HepG2 (cell line): ENCODE results near the gene C12orf43.

Experiments used
- CBX2 ChIP-seq, 2 experiments: fragments of 200-600 bp in 1 of 2; sonication (generic); formaldehyde crosslinking in 1 of 2; IDR thresholded peaks; 2 replicates each; pipeline versions ENCODE4 v1.7.0 to v1.8.1; 2018 to 2022; ENCODE audit warnings: low read depth in 2 of 2, low read length in 1 of 2, mild to moderate bottlenecking in 1 of 2, missing genetic modification reagents in 1 of 2
- CEBPB ChIP-seq: IDR thresholded peaks from 2 replicates; pipeline ENCODE4 v1.6.1; 2011; ENCODE audit warnings: low read depth, low read length, improper control_type of control experiment, borderline replicate concordance
- EP300 ChIP-seq, 3 experiments: sonication (generic) in 1 of 3; formaldehyde crosslinking in 1 of 3; IDR thresholded peaks; 2 replicates each; pipeline versions ENCODE4 v1.5.1 to v1.6.1; 2011 to 2020; ENCODE audit warnings: low read depth in 2 of 3, low read length in 2 of 3, borderline replicate concordance in 1 of 3, improper control_type of control experiment in 1 of 3, mild to moderate bottlenecking in 1 of 3, missing genetic modification reagents in 1 of 3, moderate library complexity in 1 of 3
- RBM22 ChIP-seq: fragments of 200-400 bp; formaldehyde crosslinking; optimal IDR thresholded peaks from 2 replicates; pipeline ENCODE3; 2017; ENCODE audit warnings: mild to moderate bottlenecking, low read length, moderate library complexity
- SMARCE1 ChIP-seq: fragments of 450-650 bp; IDR thresholded peaks from 2 replicates; pipeline ENCODE4 v1.6.1; 2017; ENCODE audit warnings: borderline replicate concordance
- TARDBP ChIP-seq: sonication (generic); formaldehyde crosslinking; IDR thresholded peaks from 2 replicates; pipeline ENCODE4 v1.8.0; 2022; ENCODE audit warnings: mild to moderate bottlenecking, missing genetic modification reagents
- TF ChIP-seq, protein P1 (sequence below): sonication (generic); formaldehyde crosslinking; IDR thresholded peaks from 2 replicates; pipeline ENCODE4 v1.5.0; 2020; ENCODE audit warnings: mild to moderate bottlenecking, missing genetic modification reagents, moderate library complexity
- TF ChIP-seq, protein P2 (sequence below): sonication (generic); formaldehyde crosslinking; conservative IDR thresholded peaks from 2 replicates; pipeline ENCODE4 v1.4.0; 2020; ENCODE audit warnings: mild to moderate bottlenecking, missing genetic modification reagents, moderate library complexity
- TF ChIP-seq, protein P3 (sequence below): sonication (generic); formaldehyde crosslinking; IDR thresholded peaks from 2 replicates; pipeline ENCODE4 v1.8.1; 2023; ENCODE audit warnings: mild to moderate bottlenecking, missing genetic modification reagents

DNA sequence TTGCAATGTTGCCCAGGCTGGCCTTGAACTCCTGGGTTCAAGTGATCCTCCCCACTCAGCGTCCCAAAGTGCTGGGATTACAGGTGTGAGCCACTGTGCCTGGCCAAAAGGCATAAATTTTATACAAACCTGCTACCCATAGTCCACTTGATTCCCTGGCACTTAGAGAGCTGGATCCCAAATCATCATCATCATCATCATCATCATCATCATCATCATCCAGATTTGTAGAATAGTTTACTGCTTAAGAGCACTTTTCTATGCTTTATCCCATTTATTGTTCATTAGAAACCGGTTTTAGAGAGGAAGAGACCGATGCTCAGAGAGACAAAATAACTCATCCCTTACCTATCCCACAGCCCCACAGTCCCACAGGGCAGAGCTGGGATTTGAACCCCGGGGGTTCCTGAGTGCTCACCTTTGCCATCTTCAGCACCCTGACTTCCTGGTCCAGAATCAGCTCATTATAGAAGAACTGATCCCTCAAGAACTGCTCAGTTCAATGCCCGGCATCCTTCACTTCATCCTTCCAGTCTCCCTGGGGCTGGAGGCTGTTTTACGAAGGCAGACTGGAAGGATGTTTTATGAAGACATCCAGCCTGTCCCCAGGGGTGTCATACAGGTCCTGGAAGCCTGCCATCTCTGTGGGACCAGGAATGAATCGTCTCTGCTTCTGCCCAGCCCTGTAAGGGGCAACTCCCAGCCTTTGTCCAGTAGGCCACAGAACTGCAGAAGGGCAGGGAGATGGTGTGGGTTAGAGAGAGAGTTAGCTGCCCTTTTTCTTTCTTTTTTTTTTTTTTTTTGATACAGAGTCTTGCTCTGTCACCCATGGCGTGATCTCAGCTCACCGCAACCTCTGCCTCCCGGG, 43.0 kb upstream of the C12orf43 start:
- TF ChIP-seq TARDBP (no peak), SMARCE1 (no peak), EP300 (IDR thresholded peaks at IDR 0.05; ENCODE audit: low read depth in 2 of 2, low read length in 2 of 2) (no peak), EP300 (CRISPR knock-in tag; IDR thresholded peaks at IDR 0.05; ENCODE audit: borderline replicate concordance) (no peak), RBM22 (no peak), CEBPB (no peak), CBX2 (IDR thresholded peaks at IDR 0.05; ENCODE audit: low read depth, low read length) (no peak), CBX2 (CRISPR knock-in tag; IDR thresholded peaks at IDR 0.05; ENCODE audit: low read depth) (no peak)
- TF ChIP-seq, protein P1, sequence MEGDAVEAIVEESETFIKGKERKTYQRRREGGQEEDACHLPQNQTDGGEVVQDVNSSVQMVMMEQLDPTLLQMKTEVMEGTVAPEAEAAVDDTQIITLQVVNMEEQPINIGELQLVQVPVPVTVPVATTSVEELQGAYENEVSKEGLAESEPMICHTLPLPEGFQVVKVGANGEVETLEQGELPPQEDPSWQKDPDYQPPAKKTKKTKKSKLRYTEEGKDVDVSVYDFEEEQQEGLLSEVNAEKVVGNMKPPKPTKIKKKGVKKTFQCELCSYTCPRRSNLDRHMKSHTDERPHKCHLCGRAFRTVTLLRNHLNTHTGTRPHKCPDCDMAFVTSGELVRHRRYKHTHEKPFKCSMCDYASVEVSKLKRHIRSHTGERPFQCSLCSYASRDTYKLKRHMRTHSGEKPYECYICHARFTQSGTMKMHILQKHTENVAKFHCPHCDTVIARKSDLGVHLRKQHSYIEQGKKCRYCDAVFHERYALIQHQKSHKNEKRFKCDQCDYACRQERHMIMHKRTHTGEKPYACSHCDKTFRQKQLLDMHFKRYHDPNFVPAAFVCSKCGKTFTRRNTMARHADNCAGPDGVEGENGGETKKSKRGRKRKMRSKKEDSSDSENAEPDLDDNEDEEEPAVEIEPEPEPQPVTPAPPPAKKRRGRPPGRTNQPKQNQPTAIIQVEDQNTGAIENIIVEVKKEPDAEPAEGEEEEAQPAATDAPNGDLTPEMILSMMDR (CRISPR knock-in tag), result no peak
- TF ChIP-seq, protein P2, sequence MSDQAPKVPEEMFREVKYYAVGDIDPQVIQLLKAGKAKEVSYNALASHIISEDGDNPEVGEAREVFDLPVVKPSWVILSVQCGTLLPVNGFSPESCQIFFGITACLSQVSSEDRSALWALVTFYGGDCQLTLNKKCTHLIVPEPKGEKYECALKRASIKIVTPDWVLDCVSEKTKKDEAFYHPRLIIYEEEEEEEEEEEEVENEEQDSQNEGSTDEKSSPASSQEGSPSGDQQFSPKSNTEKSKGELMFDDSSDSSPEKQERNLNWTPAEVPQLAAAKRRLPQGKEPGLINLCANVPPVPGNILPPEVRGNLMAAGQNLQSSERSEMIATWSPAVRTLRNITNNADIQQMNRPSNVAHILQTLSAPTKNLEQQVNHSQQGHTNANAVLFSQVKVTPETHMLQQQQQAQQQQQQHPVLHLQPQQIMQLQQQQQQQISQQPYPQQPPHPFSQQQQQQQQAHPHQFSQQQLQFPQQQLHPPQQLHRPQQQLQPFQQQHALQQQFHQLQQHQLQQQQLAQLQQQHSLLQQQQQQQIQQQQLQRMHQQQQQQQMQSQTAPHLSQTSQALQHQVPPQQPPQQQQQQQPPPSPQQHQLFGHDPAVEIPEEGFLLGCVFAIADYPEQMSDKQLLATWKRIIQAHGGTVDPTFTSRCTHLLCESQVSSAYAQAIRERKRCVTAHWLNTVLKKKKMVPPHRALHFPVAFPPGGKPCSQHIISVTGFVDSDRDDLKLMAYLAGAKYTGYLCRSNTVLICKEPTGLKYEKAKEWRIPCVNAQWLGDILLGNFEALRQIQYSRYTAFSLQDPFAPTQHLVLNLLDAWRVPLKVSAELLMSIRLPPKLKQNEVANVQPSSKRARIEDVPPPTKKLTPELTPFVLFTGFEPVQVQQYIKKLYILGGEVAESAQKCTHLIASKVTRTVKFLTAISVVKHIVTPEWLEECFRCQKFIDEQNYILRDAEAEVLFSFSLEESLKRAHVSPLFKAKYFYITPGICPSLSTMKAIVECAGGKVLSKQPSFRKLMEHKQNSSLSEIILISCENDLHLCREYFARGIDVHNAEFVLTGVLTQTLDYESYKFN (CRISPR knock-in tag), result no peak
- TF ChIP-seq, protein P3, sequence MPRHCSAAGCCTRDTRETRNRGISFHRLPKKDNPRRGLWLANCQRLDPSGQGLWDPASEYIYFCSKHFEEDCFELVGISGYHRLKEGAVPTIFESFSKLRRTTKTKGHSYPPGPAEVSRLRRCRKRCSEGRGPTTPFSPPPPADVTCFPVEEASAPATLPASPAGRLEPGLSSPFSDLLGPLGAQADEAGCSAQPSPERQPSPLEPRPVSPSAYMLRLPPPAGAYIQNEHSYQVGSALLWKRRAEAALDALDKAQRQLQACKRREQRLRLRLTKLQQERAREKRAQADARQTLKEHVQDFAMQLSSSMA (CRISPR knock-in tag), result no peak
